Measurements from ENCODE around the gene RAB27A.
"Not testable (repeated sequence)": the region's sequence is repeated elsewhere in the genome, so short reads cannot be mapped to it uniquely, and the experiment has no call there.

The RAB27A gene

GRCh38 chr15:55250392-55250791, 39.2 kb downstream of the RAB27A start:
- no peak for DNase-seq (ENCODE audit: low read depth)

DNA sequence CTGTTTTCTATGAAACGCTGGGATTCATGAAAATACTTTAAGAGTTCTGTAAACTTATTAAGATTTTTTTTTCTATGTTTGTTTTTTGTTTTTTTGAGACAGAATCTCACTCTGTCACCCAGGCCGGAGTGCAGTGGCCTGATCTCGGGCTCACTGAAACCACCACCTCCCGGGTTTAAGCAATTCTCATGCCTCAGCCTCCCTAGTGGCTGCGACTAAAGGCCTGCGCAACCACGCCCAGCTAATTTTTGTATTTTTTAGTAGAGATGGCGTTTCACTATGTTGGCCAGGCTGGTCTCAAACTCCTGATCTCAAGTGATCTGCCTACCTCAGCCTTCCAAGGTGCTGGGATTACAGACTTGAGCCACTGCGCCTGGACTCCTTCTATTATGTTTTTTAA, 39.7 kb downstream of the RAB27A start:
- not testable (repeated sequence) for DNase-seq (ENCODE audit: low read depth)

DNA sequence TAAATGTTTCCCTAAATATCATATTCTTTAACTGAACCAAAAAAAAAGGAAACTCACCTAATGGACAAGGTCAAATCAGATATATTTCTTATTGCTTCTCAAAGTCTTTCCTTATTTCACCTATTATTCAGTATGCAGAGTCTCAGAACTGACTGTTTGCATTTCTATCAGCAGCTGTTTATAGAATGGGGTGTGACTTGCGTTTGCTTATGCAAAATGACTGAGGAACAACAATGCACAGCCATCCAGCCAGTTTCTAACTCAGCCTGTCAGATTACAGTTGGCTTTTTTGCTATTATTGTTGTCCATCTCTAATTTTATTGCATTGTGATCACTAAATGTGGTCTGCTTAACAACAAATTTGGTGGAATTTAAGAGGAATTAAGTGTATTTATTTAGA, 40.7 kb downstream of the RAB27A start:
- DNase-seq (ENCODE audit: low read depth): no peak

DNA sequence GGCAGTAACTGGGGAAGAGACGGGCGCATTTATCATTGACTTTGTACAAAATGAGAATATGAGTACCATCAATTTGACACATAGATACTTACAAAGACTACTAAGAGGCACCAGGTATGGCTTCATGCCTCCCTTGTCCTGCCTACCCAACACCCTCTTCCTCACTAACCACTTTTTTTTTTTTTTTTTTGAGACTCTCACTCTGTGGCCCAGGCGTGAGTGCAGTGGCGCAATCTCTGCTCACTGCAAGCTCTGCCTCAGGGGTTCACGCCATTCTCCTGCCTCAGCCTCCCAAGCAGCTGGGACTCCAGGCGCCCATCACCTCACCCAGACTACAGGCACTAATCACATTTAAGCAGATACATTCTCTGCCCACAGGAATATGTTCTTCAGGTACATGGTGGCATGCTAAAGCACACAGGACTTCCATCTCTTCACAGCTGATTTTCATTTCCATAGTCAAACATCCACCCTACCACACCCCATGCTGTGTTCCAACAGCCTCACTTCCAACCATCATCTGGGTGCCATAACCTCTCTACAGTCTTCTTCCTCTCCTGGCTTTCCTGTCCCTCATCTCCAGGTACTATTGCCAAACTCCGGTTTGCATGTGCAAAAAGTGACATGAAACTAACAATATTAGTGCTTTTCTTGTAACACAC, 41.7 kb downstream of the RAB27A start:
- no peak for DNase-seq (ENCODE audit: low read depth)

DNA sequence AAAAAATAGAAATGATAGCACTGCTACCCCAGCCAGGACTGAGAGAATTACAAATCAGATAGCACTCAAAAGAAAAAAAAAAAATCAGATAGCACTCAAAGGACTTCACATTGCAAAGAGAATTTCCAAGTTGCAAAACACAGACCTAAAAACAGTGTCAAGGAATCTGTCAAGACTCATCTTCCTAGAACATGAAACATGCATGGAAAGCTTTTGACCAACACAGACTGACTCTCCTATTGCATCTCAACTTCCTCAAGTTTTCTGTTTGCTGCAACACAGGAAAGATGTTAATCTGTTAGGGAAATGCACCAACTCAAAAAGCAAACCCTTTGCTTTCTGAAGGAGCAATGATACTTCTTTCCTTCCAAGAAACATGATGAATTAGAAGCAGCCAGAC, 42.3 kb downstream of the RAB27A start:
- DNase-seq (ENCODE audit: low read depth): no peak

DNA sequence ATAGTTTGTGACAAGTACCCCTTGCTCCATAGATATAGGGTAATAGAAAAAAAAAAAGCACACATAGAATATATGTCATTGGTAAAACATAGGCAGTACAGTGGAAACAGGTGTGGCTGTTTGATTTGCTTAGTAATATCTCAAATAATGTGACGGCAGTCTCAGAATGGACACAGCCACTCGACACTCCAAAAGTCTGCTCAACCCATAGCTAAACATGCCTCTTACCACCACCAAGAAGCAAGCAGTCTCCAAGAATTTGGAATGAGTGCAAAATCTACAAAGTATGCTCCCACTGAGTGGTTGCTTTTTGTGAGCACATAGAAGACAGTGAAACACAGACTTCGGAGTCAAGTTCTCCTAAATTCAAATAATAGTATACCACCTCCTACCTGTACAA, 43.0 kb downstream of the RAB27A start:
- DNase-seq (ENCODE audit: low read depth): no peak

- DNase-seq (ENCODE audit: low read depth): no peak
Measured at GRCh38 chr15:55245059-55245458, 44.6 kb downstream of the RAB27A start.

- no peak for DNase-seq (ENCODE audit: low read depth)
Measured at GRCh38 chr15:55241891-55242290, 47.7 kb downstream of the RAB27A start.

DNA sequence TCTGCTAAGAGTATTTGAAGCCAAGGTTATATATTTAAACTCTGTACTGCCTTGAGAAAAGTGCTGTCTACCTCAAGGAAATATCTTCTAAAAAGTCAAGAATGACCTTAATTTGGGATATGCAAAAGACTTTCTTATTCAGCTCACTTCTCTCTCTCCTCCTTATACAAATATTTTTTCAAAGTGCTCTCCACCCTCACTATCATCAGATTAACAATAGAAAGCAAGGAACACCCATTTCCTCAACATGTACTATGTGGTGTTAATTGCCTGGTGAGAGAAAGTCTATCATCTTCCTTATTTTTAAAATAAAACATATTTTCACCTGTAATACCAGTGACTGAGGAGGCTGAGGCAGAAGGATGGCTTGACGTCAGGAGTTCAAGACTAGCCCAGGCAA, 48.4 kb downstream of the RAB27A start:
- DNase-seq (ENCODE audit: low read depth): no peak

- DNase-seq (ENCODE audit: low read depth): no peak
Measured at GRCh38 chr15:55240125-55240760, 49.4 kb downstream of the RAB27A start.

DNA sequence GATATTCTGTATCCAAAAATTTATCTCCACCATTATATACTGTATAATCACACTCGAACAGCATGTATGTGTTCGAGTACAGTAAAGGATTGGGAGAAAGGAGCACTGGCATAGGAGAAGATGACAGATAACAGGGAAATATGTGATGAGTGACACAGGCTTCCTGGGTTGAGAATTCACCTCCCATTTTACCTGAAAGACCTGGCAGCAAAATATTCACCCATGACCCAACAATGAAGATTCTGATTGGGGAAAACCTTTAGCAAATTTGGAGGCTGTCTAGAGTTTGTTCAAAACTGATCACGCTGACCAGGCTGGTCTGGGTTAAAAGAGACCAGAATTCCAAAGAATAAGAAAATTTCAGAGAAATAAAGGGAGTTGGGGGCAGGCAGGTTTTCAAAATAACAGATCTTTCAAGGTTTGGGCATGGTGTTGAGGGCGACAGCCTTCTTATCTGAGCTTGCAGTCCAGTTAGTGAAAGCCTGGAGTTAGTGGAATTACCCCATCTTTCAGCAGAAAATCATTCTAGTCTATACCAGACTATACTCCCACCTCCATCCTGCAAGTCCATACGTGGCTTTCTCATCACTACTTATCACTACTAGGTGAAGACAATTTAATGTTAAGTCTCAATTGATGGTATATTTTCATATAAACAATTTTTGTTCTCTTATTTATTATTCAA, 50.0 kb downstream of the RAB27A start:
- DNase-seq (ENCODE audit: low read depth): no peak

DNA sequence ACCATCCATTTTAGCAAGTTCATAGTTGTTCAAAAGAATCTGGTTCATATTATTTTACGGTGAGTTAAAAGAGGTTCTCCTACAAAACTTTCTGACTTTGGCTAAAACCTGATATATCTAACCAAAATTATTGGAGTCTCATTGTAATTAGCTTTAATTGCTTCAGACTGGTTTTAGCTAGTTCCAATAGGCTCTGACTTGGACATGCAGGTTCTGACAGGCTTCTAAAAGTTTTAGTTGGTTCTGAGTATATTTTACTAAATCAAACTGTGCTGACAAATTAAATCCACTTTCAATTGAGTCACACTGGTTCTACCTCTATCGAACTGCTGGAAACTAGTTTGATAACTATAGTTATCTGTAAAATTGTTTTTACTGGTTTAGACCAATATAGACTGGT, 50.7 kb downstream of the RAB27A start:
- no peak for DNase-seq (ENCODE audit: low read depth)

GRCh38 chr15:55237219-55238130, 52.1 kb downstream of the RAB27A start:
- no peak for DNase-seq (ENCODE audit: low read depth)

- no peak for DNase-seq (ENCODE audit: low read depth)
Measured at GRCh38 chr15:55235546-55236036, 54.0 kb downstream of the RAB27A start.

- no peak for DNase-seq (ENCODE audit: low read depth)
Measured at GRCh38 chr15:55234800-55235104, 54.9 kb downstream of the RAB27A start.

GRCh38 chr15:55234104-55234799, 55.4 kb downstream of the RAB27A start:
- no peak for DNase-seq (ENCODE audit: low read depth)

GRCh38 chr15:55231455-55231854, 58.2 kb downstream of the RAB27A start:
- DNase-seq (ENCODE audit: low read depth): no peak

GRCh38 chr15:55230953-55231352, 58.7 kb downstream of the RAB27A start:
- DNase-seq (ENCODE audit: low read depth): no peak

GRCh38 chr15:55230051-55230670, 59.5 kb downstream of the RAB27A start:
- no peak for DNase-seq (ENCODE audit: low read depth)

DNA sequence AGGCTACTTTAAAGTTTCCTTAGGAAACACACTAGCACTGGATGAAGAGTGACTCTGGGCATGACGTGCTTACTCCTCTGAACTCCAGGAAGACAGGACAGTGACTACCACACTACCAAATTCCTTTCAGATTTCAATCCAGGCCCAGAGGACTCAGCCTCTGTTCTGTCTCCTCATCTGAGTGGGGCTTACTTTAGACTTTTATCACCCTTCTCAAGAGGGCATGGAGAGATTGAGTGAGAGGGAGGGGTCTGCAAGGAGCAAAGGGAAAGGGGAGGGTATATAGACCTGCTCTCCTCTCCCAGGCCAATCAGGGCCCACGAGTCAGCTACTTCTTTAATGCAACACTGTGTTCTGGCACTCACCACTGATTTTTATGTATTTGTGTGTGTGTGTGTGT, 63.5 kb downstream of the RAB27A start:
- no peak for DNase-seq (ENCODE audit: low read depth)

DNA sequence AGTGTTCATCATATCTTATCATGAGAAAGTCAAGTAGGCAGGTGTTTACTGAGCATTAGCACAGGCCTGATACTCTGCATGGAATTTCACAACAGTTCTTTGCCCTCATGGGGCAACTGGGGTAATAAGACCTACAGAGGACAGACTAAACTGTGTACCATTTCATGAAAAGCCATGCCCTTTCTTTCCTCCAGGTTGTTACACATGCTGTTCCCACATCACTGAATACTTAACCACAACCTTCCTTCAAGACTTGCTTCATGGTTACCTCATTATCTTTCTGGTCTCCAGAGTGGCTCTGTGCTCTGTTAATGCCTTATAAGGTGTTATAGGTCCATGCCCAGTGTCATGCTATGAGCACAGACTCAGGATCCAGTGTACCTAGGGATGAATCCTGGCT, 64.7 kb downstream of the RAB27A start:
- no peak for DNase-seq (ENCODE audit: low read depth)

Data from activated T-helper 1 cell treated with Interleukin-2 at 50 U/mL for 16 hours (primary cell).